ENCODE data around the gene FBP1. TPM values are rescaled to one million over a fixed set of nuclear protein-coding genes. Genes with fewer than 3 reads are reported as not detected.

The FBP1 gene
- total and polyA plus RNA-seq, 2 donors from 2014 or later, result 27.3 to 266 TPM

GRCh38 chr9:94588681-94589080 is 50.6 kb downstream of the FBP1 start:
- no peak for DNase-seq
- H3K9me3 ChIP-seq (ENCODE audit: control insufficient read depth in 2 of 3, insufficient read depth in 1 of 3, low read length in 3 of 3), result no peaks in the 10 kb centered on the region
- H3K4me1 ChIP-seq (ENCODE audit: control insufficient read depth in 2 of 3, insufficient read depth in 2 of 3, low read depth in 1 of 3, low read length in 3 of 3), result no peaks in the 10 kb centered on the region
- FAIRE-seq, result no peak
- H3K27ac ChIP-seq (ENCODE audit: low read depth in 2 of 2, low read length in 2 of 2), result no peak overlapping the region
- H3K9ac ChIP-seq (ENCODE audit: low read length in 3 of 3), result no peak overlapping the region
- no peaks in the 10 kb centered on the region for H3K36me3 ChIP-seq (ENCODE audit: control insufficient read depth in 2 of 3, insufficient read depth in 3 of 3, low read length in 3 of 3)
- TF ChIP-seq, protein P1, sequence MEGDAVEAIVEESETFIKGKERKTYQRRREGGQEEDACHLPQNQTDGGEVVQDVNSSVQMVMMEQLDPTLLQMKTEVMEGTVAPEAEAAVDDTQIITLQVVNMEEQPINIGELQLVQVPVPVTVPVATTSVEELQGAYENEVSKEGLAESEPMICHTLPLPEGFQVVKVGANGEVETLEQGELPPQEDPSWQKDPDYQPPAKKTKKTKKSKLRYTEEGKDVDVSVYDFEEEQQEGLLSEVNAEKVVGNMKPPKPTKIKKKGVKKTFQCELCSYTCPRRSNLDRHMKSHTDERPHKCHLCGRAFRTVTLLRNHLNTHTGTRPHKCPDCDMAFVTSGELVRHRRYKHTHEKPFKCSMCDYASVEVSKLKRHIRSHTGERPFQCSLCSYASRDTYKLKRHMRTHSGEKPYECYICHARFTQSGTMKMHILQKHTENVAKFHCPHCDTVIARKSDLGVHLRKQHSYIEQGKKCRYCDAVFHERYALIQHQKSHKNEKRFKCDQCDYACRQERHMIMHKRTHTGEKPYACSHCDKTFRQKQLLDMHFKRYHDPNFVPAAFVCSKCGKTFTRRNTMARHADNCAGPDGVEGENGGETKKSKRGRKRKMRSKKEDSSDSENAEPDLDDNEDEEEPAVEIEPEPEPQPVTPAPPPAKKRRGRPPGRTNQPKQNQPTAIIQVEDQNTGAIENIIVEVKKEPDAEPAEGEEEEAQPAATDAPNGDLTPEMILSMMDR (IDR thresholded peaks at IDR 0.05; ENCODE audit: borderline replicate concordance, extremely low read depth, insufficient read depth), result no peak
- intact Hi-C loops (cut with DNase I), result no loop called here
- H3K27me3 ChIP-seq (ENCODE audit: control insufficient read depth, insufficient read depth, low read length), result no peaks in the 10 kb centered on the region
- no peak overlapping the region for H3K4me3 ChIP-seq (ENCODE audit: low read length in 3 of 3)

DNA sequence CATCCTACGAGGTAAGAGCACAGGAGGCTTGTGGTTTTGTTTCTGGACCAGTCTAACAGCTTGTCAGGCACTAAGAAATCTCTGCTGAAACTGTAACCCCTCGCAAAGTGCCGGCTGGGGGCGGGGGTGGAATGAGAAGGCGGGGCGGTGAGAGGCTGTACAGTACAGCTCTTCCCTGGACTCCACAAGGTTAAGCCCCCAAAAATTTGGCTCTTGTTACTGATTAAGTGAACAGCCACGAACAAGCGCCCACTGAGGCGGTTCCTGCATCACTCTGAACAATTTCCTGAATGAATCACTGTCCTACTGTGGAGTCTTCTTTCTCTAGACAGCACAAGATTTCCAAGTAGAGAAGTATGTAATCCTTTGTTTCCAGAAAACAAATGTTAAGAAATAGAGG is 52.5 kb downstream of the FBP1 start:
- Histone ChIP-seq H3K27me3 (ENCODE audit: control insufficient read depth, insufficient read depth, low read length) (no peaks in the 10 kb centered on the region), H3K4me3 (ENCODE audit: low read length in 3 of 3) (peak overlapping the region in 1 of 3 donors; percentile 45), H3K9ac (ENCODE audit: low read length in 3 of 3) (no peak overlapping the region), H3K36me3 (ENCODE audit: control insufficient read depth in 2 of 3, insufficient read depth in 3 of 3, low read length in 3 of 3) (no peaks in the 10 kb centered on the region), H3K4me1 (ENCODE audit: control insufficient read depth in 2 of 3, insufficient read depth in 2 of 3, low read depth in 1 of 3, low read length in 3 of 3) (no peaks in the 10 kb centered on the region), H3K9me3 (ENCODE audit: control insufficient read depth in 2 of 3, insufficient read depth in 1 of 3, low read length in 3 of 3) (no peaks in the 10 kb centered on the region), H3K27ac (ENCODE audit: low read depth in 2 of 2, low read length in 2 of 2) (no peak overlapping the region)
- intact Hi-C loops (cut with DNase I), result no loop called here
- FAIRE-seq (no peak), DNase-seq (peak in 2 of 5 donors; percentile 24 to 39)
- TF ChIP-seq, protein P1 (IDR thresholded peaks at IDR 0.05; ENCODE audit: borderline replicate concordance, extremely low read depth, insufficient read depth), result no peak

GRCh38 chr9:94586316-94586715 is 53.0 kb downstream of the FBP1 start:
- Histone ChIP-seq H3K4me3 (ENCODE audit: low read length in 3 of 3) (peak overlapping the region in 1 of 3 donors; percentile 45), H3K4me1 (ENCODE audit: control insufficient read depth in 2 of 3, insufficient read depth in 2 of 3, low read depth in 1 of 3, low read length in 3 of 3) (no peaks in the 10 kb centered on the region), H3K9me3 (ENCODE audit: control insufficient read depth in 2 of 3, insufficient read depth in 1 of 3, low read length in 3 of 3) (no peaks in the 10 kb centered on the region), H3K36me3 (ENCODE audit: control insufficient read depth in 2 of 3, insufficient read depth in 3 of 3, low read length in 3 of 3) (no peaks in the 10 kb centered on the region), H3K27ac (ENCODE audit: low read depth in 2 of 2, low read length in 2 of 2) (no peak overlapping the region), H3K9ac (ENCODE audit: low read length in 3 of 3) (no peak overlapping the region), H3K27me3 (ENCODE audit: control insufficient read depth, insufficient read depth, low read length) (no peaks in the 10 kb centered on the region)
- no peak for FAIRE-seq
- intact Hi-C loops (cut with DNase I), result no loop called here
- no peak for DNase-seq
- TF ChIP-seq, protein P1 (IDR thresholded peaks at IDR 0.05; ENCODE audit: borderline replicate concordance, extremely low read depth, insufficient read depth), result no peak

DNA sequence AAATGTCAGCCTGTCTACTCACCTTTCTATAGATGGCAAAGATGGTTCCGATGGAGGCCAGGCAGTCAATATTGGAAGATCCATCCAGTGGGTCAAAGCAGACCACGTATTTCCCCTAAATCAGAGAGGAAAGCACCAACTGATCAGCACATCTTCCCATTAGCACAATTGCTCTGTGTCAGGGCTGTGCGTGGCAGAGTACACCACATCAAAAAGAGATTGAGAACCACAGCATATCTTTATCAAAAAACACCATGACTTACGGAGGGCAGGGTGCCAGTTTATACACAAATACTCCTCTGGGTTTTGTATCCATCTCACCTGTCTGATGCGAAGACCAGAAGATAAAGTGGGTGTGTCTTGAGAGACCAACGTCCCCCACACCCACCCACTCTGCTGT is 54.8 kb downstream of the FBP1 start:
- no peak for DNase-seq
- no peaks in the 10 kb centered on the region for H3K4me1 ChIP-seq (ENCODE audit: control insufficient read depth in 2 of 3, insufficient read depth in 2 of 3, low read depth in 1 of 3, low read length in 3 of 3)
- no peaks in the 10 kb centered on the region for H3K36me3 ChIP-seq (ENCODE audit: control insufficient read depth in 2 of 3, insufficient read depth in 3 of 3, low read length in 3 of 3)
- no peak overlapping the region for H3K27ac ChIP-seq (ENCODE audit: low read depth in 2 of 2, low read length in 2 of 2)
- intact Hi-C loops (cut with DNase I), result no loop called here
- no peak for FAIRE-seq
- H3K4me3 ChIP-seq (ENCODE audit: low read length in 3 of 3), result no peak overlapping the region
- H3K9ac ChIP-seq (ENCODE audit: low read length in 3 of 3), result no peak overlapping the region
- no peaks in the 10 kb centered on the region for H3K9me3 ChIP-seq (ENCODE audit: control insufficient read depth in 2 of 3, insufficient read depth in 1 of 3, low read length in 3 of 3)
- H3K27me3 ChIP-seq (ENCODE audit: control insufficient read depth, insufficient read depth, low read length), result no peaks in the 10 kb centered on the region
- TF ChIP-seq, protein P1 (IDR thresholded peaks at IDR 0.05; ENCODE audit: borderline replicate concordance, extremely low read depth, insufficient read depth), result no peak
